ENCODE results near the gene ZBTB7A. TPM values are rescaled to one million over a fixed set of nuclear protein-coding genes. Genes with fewer than 3 reads are reported as not detected.

ZBTB7A gene
- total and polyA plus RNA-seq, 2 of the 4 experiments (the other 2 are of a cell fraction), result 3.2 to 10.3 TPM

GRCh38 chr19:4037301-4037949 is 29.3 kb downstream of the ZBTB7A start:
- Histone ChIP-seq H2BK5ac (ENCODE audit: low read depth, low read length, poor library complexity, severe bottlenecking) (no peak overlapping the region), H3K27me3 (ENCODE audit: control insufficient read depth, insufficient read depth, low read length) (no peaks in the 10 kb centered on the region), H3K36me3 (ENCODE audit: control insufficient read depth, insufficient read depth, low read length) (peaks cover 63% of the 10 kb centered on the region), H3K4me3 (ENCODE audit: insufficient read depth, low read depth, low read length) (no peak overlapping the region), H4K20me1 (ENCODE audit: insufficient read depth, low read length) (peaks cover 46% of the 10 kb centered on the region), H2AFZ (replicated peaks; ENCODE audit: low read length, poor library complexity) (no peak overlapping the region), H2AK9ac (replicated peaks; ENCODE audit: low read depth, low read length, poor library complexity) (no peak overlapping the region), H3K79me1 (ENCODE audit: low read depth in 1 of 2, low read length in 2 of 2) (peaks cover 16 to 41% of the 10 kb centered on the region in 2 experiments; a peak in 3 of 4 replicates), H3K56ac (ENCODE audit: extremely low read depth, insufficient read depth, low read length) (no peak overlapping the region), H3K9ac (ENCODE audit: low read depth, low read length) (no peak overlapping the region), H3K4me1 (ENCODE audit: control insufficient read depth, insufficient read depth, low read length) (no peaks in the 10 kb centered on the region), H3K18ac (ENCODE audit: low read depth, low read length) (no peak overlapping the region), H2BK15ac (ENCODE audit: low read depth, low read length) (no peak overlapping the region), H3K4ac (ENCODE audit: low read depth, low read length) (no peak overlapping the region), H3K14ac (replicated peaks; ENCODE audit: low read depth, low read length) (no peak overlapping the region), H3K9me1 (ENCODE audit: insufficient read depth, low read length) (peaks cover 16% of the 10 kb centered on the region), H3K4me2 (ENCODE audit: low read depth, low read length) (no peak overlapping the region), H4K91ac (ENCODE audit: insufficient read depth, low read depth, low read length) (no peak overlapping the region), H4K8ac (ENCODE audit: low read depth in 2 of 2, low read length in 2 of 2) (no peak overlapping the region), H2AK5ac (ENCODE audit: low read depth, low read length) (no peak overlapping the region), H3K9me3 (ENCODE audit: control insufficient read depth, insufficient read depth, low read length) (no peaks in the 10 kb centered on the region), H3K27ac (ENCODE audit: insufficient read depth, low read length) (no peak overlapping the region), H4K5ac (ENCODE audit: low read depth, low read length) (no peak overlapping the region), H3K23ac (ENCODE audit: low read depth, low read length) (no peak overlapping the region), H2BK120ac (ENCODE audit: low read depth, low read length) (no peak overlapping the region), H2BK20ac (ENCODE audit: low read depth, low read length) (no peak overlapping the region)
- DNase-seq (no peak), ATAC-seq (ENCODE audit: low read depth) (no peak)
- BruUV-seq (replicated peaks), result no TSS peak
- dilution Hi-C loops (cut with HindIII; ENCODE audit: low sequenced_read_pairs, unreplicated experiment), result no loop called here
- ChIA-PET CTCF (no interaction called here), POLR2A (ENCODE audit: unreplicated experiment) (no interaction called here)
- in situ Hi-C loops (cut with MboI; ENCODE audit: low sequenced_read_pairs), result no loop called here
- WGBS, 2 experiments (ENCODE audit: extremely low coverage in 2 of 2, insufficient read length in 1 of 2), result 96% methylated on average over 36 of the region's 54 CpGs; no CpG with 5 or more reads in 1 of the 2 experiments
- intact Hi-C loops (cut with micrococcal nuclease), result no loop called here
- TF ChIP-seq MAZ (IDR thresholded peaks at IDR 0.05; ENCODE audit: borderline replicate concordance, low read depth, low read length), result no peak
- no peak for TF ChIP-seq CHD1 (IDR thresholded peaks at IDR 0.05; ENCODE audit: low read depth, low read length)
- TF ChIP-seq, protein P1, sequence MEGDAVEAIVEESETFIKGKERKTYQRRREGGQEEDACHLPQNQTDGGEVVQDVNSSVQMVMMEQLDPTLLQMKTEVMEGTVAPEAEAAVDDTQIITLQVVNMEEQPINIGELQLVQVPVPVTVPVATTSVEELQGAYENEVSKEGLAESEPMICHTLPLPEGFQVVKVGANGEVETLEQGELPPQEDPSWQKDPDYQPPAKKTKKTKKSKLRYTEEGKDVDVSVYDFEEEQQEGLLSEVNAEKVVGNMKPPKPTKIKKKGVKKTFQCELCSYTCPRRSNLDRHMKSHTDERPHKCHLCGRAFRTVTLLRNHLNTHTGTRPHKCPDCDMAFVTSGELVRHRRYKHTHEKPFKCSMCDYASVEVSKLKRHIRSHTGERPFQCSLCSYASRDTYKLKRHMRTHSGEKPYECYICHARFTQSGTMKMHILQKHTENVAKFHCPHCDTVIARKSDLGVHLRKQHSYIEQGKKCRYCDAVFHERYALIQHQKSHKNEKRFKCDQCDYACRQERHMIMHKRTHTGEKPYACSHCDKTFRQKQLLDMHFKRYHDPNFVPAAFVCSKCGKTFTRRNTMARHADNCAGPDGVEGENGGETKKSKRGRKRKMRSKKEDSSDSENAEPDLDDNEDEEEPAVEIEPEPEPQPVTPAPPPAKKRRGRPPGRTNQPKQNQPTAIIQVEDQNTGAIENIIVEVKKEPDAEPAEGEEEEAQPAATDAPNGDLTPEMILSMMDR (conservative IDR thresholded peaks at IDR 0.05; ENCODE audit: low read depth, low read length), result no peak
- TF ChIP-seq POLR2A (IDR thresholded peaks at IDR 0.05; ENCODE audit: low read depth, low read length), result no peak
- TF ChIP-seq FOS (IDR thresholded peaks at IDR 0.05; ENCODE audit: low read depth, low read length), result no peak
- TF ChIP-seq RFX5 (IDR thresholded peaks at IDR 0.05; ENCODE audit: low read depth, low read length), result no peak
- no peak for TF ChIP-seq NFE2L2 (IDR thresholded peaks at IDR 0.05; ENCODE audit: low read depth, low read length)
- no peak for TF ChIP-seq CEBPB (IDR thresholded peaks at IDR 0.05; ENCODE audit: low read depth, low read length)
- no peak for TF ChIP-seq MXI1 (IDR thresholded peaks at IDR 0.05; ENCODE audit: borderline replicate concordance, low read depth, low read length)
- TF ChIP-seq MAFK (IDR thresholded peaks at IDR 0.05; ENCODE audit: low read depth, low read length), result no peak
- TF ChIP-seq, protein P2, sequence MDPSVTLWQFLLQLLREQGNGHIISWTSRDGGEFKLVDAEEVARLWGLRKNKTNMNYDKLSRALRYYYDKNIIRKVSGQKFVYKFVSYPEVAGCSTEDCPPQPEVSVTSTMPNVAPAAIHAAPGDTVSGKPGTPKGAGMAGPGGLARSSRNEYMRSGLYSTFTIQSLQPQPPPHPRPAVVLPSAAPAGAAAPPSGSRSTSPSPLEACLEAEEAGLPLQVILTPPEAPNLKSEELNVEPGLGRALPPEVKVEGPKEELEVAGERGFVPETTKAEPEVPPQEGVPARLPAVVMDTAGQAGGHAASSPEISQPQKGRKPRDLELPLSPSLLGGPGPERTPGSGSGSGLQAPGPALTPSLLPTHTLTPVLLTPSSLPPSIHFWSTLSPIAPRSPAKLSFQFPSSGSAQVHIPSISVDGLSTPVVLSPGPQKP (IDR thresholded peaks at IDR 0.05; ENCODE audit: borderline replicate concordance, low read depth, low read length), result no peak
- TF ChIP-seq RCOR1 (IDR thresholded peaks at IDR 0.05; ENCODE audit: insufficient replicate concordance, low read length), result no peak
- TF ChIP-seq, protein P3, sequence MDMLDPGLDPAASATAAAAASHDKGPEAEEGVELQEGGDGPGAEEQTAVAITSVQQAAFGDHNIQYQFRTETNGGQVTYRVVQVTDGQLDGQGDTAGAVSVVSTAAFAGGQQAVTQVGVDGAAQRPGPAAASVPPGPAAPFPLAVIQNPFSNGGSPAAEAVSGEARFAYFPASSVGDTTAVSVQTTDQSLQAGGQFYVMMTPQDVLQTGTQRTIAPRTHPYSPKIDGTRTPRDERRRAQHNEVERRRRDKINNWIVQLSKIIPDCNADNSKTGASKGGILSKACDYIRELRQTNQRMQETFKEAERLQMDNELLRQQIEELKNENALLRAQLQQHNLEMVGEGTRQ (IDR thresholded peaks at IDR 0.05; ENCODE audit: low read depth, low read length), result no peak
- TF ChIP-seq BHLHE40 (IDR thresholded peaks at IDR 0.05; ENCODE audit: low read depth, low read length), result no peak
- TF ChIP-seq RAD21 (IDR thresholded peaks at IDR 0.05; ENCODE audit: low read length), result no peak
- TF ChIP-seq SMC3 (IDR thresholded peaks at IDR 0.05; ENCODE audit: low read depth, low read length), result no peak
